K562 (cell line): Measurements from ENCODE around the gene NPVF. TPM values are rescaled to one million over a fixed set of nuclear protein-coding genes. Genes with fewer than 3 reads are reported as not detected.

Source experiments
- ATAC-seq: fragments of 200-7000 bp; cut with Tn5 transposase; 3 replicates; pipeline ENCODE4 v1.9.1; 2020; ENCODE audit warnings: moderate library complexity
- BruUV-seq: library from RNA; stranded (reverse); fragments of 400-500 nt; replicated peaks from 2 replicates; lab custom pipeline; 2021; lab: Mats Ljungman, UMichigan
- CTCF ChIA-PET: fragments of 300-600 bp; formaldehyde crosslinking; extraction: SDS; loops from one replicate; lab custom pipeline; 2021; ENCODE audit warnings: low intra/inter-chr PET ratio; lab: Yijun Ruan, JAX
- POLR2A ChIA-PET: fragments of 300-600, 350-650 bp; sonication (Branson Sonifier 250); formaldehyde crosslinking; extraction: SDS; loops from one replicate; lab custom pipeline; 2021; ENCODE audit warnings: antibody characterized with exemption, inconsistent platforms; lab: Yijun Ruan, JAX
- DNase-seq, 4 experiments: peaks; one replicate each; pipeline versions ENCODE4 v3.0.0 to v3.0.0-alpha.2; 2011 to 2018; ENCODE audit warnings: low spot score in 3 of 4, mixed read lengths in 3 of 4; ENCODE audit errors: extremely low read depth in 1 of 4
- FAIRE-seq: peaks from 2 replicates; lab custom pipeline; 2011; peaks lifted over from hg19 to GRCh38; lab: Jason Lieb, UNC
- H2AFZ ChIP-seq: 2 replicates; pipeline ENCODE4 v1.6.0; 2011; ENCODE audit warnings: low read depth, low read length, control low read depth, inconsistent platforms
- H3K27ac ChIP-seq: fragments of 200-600 bp; 3 replicates; pipeline ENCODE4 v1.8.0; 2011; ENCODE audit warnings: low read depth, mild to moderate bottlenecking, control low read depth, inconsistent platforms, low read length, moderate library complexity, mixed read lengths; ENCODE audit errors: extremely low read depth
- H3K27me3 ChIP-seq, 2 experiments: fragments of 300-600 bp in 1 of 2; 2 replicates in 1 of 2; 3 replicates in 1 of 2; pipeline versions ENCODE4 v1.6.0 to v1.8.0; 2011; ENCODE audit warnings: inconsistent platforms in 2 of 2, low read length in 2 of 2, mild to moderate bottlenecking in 1 of 2, mixed read lengths in 1 of 2, moderate library complexity in 1 of 2; ENCODE audit not compliant: control insufficient read depth in 2 of 2, insufficient read depth in 2 of 2
- H3K36me3 ChIP-seq: fragments of 300-600 bp; 3 replicates; pipeline ENCODE4 v1.8.0; 2011; ENCODE audit warnings: mild to moderate bottlenecking, low read length, inconsistent platforms; ENCODE audit not compliant: control insufficient read depth, insufficient read depth
- H3K4me1 ChIP-seq, 2 experiments: fragments of 200-600 bp in 1 of 2; replicated peaks in 1 of 2; 2 replicates in 1 of 2; 3 replicates in 1 of 2; pipeline versions ENCODE4 v1.5.1 to v1.8.0; 2011; ENCODE audit warnings: inconsistent platforms in 2 of 2, low read length in 2 of 2, mild to moderate bottlenecking in 1 of 2, mixed read lengths in 1 of 2, moderate library complexity in 1 of 2; ENCODE audit not compliant: control insufficient read depth in 2 of 2, insufficient read depth in 2 of 2
- H3K4me2 ChIP-seq: 2 replicates; pipeline ENCODE4 v1.6.1; 2011; ENCODE audit warnings: low read length, control low read depth, inconsistent platforms, mixed read lengths; ENCODE audit not compliant: insufficient read depth
- H3K4me3 ChIP-seq: fragments of 200-600 bp; sonication (generic), shearing (Covaris generic); 2 replicates; pipeline ENCODE4 v1.5.1; 2016; ENCODE audit warnings: control low read depth, inconsistent platforms
- H3K79me2 ChIP-seq: fragments of 200-600 bp; 3 replicates; pipeline ENCODE4 v1.8.0; 2011; ENCODE audit warnings: low read length, inconsistent platforms; ENCODE audit not compliant: control insufficient read depth, insufficient read depth
- H3K9ac ChIP-seq, 2 experiments: 2 replicates each; pipeline versions ENCODE4 v1.6.0 to v1.6.1; 2011; ENCODE audit warnings: low read depth in 2 of 2, low read length in 2 of 2, control low read depth in 1 of 2, inconsistent platforms in 1 of 2, mild to moderate bottlenecking in 1 of 2, mixed read lengths in 1 of 2; ENCODE audit not compliant: insufficient read depth in 1 of 2
- H3K9me1 ChIP-seq: one replicate; pipeline ENCODE4 v1.6.0; 2011; ENCODE audit warnings: inconsistent platforms, mild to moderate bottlenecking, low read length, moderate library complexity; ENCODE audit not compliant: control insufficient read depth, insufficient read depth
- H3K9me3 ChIP-seq: replicated peaks from 2 replicates; pipeline ENCODE4 v1.5.1; 2011; ENCODE audit warnings: low read depth, low read length, inconsistent platforms; ENCODE audit not compliant: control insufficient read depth, insufficient read depth
- H4K20me1 ChIP-seq: replicated peaks from 2 replicates; pipeline ENCODE4 v1.6.1; 2011; ENCODE audit warnings: low read length, inconsistent platforms, mixed read lengths; ENCODE audit not compliant: control insufficient read depth, insufficient read depth
- BCL6 ChIP-seq: fragments of 250-450 bp; sonication (Bioruptor Pico); IDR thresholded peaks from 2 replicates; pipeline ENCODE4 v1.4.0; 2020
- EP300 ChIP-seq: IDR thresholded peaks from 2 replicates; pipeline ENCODE4 v1.6.1; 2012; ENCODE audit warnings: low read length, improper control_type of control experiment
- HDAC3 ChIP-seq: fragments of 450-650 bp; IDR thresholded peaks from 2 replicates; pipeline ENCODE4 v1.6.1; 2018; ENCODE audit warnings: borderline replicate concordance, mild to moderate bottlenecking, moderate library complexity; ENCODE audit not compliant: partially characterized antibody
- HNRNPLL ChIP-seq: fragments of 200-400 bp; formaldehyde crosslinking; IDR thresholded peaks from 2 replicates; pipeline ENCODE4 v1.6.1; 2017; ENCODE audit warnings: low read length, low read depth, mild to moderate bottlenecking; ENCODE audit not compliant: poor library complexity, severe bottlenecking
- MXI1 ChIP-seq: IDR thresholded peaks from 2 replicates; pipeline ENCODE4 v1.6.1; 2011; ENCODE audit warnings: low read depth, mild to moderate bottlenecking, improper control_type of control experiment, low read length
- NFRKB ChIP-seq: fragments of 450-650 bp; IDR thresholded peaks from 2 replicates; pipeline ENCODE4 v1.6.1; 2016; ENCODE audit warnings: low read depth
- ZBTB7A ChIP-seq: IDR thresholded peaks from 2 replicates; pipeline ENCODE4 v1.6.1; 2011; ENCODE audit warnings: low read depth, mild to moderate bottlenecking, low read length, moderate library complexity, borderline replicate concordance; ENCODE audit not compliant: control insufficient read depth
- ZNF431 ChIP-seq: sonication (generic); formaldehyde crosslinking; IDR thresholded peaks from 2 replicates; pipeline ENCODE4 v1.8.0; 2022; ENCODE audit warnings: mild to moderate bottlenecking, missing genetic modification reagents
- ZNF57 ChIP-seq: fragments of 450-650 bp; formaldehyde crosslinking; IDR thresholded peaks from 2 replicates; pipeline ENCODE4 v1.4.0; 2020; ENCODE audit warnings: mild to moderate bottlenecking, moderate library complexity
- ZNF707 ChIP-seq: fragments of 250-450 bp; sonication (Bioruptor Pico); conservative IDR thresholded peaks from 2 replicates; pipeline ENCODE4 v1.8.0; 2022; ENCODE audit warnings: inconsistent platforms, mild to moderate bottlenecking, moderate library complexity
- WGBS: fragments of 100-300 bp; shearing (Covaris generic); methylation state at CpG from one replicate; pipeline ENCODE4 v1.1.6; 2016; ENCODE audit warnings: low coverage, mixed read lengths; ENCODE audit not compliant: insufficient coverage; ENCODE audit errors: missing lambda C conversion rate; 5-methylcytosine and 5-hydroxymethylcytosine counted together
- in situ Hi-C: fragments of 300-500 bp; cut with MboI; formaldehyde crosslinking; loops from 4 replicates; pipeline ENCODE4 v1.15.0; 2018; ENCODE audit warnings: inconsistent platforms, mixed read lengths
- intact Hi-C: fragments of 100-400 bp; cut with micrococcal nuclease; formaldehyde crosslinking; loops from 2 replicates; pipeline ENCODE4 v1.14.2; 2022
- polyA plus RNA-seq, 8 experiments: library from polyadenylated mRNA; depleted of rRNA in 4 of 8; stranded (reverse) in 5 of 8; unstranded in 3 of 8; fragments of >200 nt; fragmentation: Nextera tagmentation in 2 of 8; fragmentation: Illumina TruSeq in 1 of 8; extraction: Ambion mirVana in 2 of 8; extraction: Trizol in 1 of 8; gene quantifications; 2 replicates each; pipeline versions ENCODE4 v1.2.1 to v1.2.3, GENCODE V29; 2011 to 2014; ENCODE audit warnings: inconsistent platforms in 1 of 8, missing spikeins in 1 of 8
- total RNA-seq, 7 experiments: library from RNA; depleted of rRNA in 6 of 7; stranded (reverse); fragments of >200 nt in 6 of 7; fragmentation: Illumina TruSeq in 2 of 7; extraction: Trizol in 2 of 7; gene quantifications; 2 replicates each; pipeline versions ENCODE4 v1.2.1 to v1.2.3, GENCODE V29; 2011 to 2021; ENCODE audit warnings: low replicate concordance in 1 of 7
- TF ChIP-seq, protein P1 (sequence below), 2 experiments: fragments of 450-650 bp in 1 of 2; IDR thresholded peaks; 2 replicates each; pipeline ENCODE4 v1.6.1; 2011 to 2017; ENCODE audit warnings: low read depth in 2 of 2, antibody characterized with exemption in 1 of 2, borderline replicate concordance in 1 of 2, low read length in 1 of 2, mild to moderate bottlenecking in 1 of 2, mixed read lengths in 1 of 2; ENCODE audit not compliant: control insufficient read depth in 1 of 2
- TF ChIP-seq, protein P2 (sequence below): fragments of 150-350 bp; conservative IDR thresholded peaks from 2 replicates; pipeline ENCODE4 v1.6.1; 2014; ENCODE audit warnings: low read length

The NPVF gene
- total and polyA plus RNA-seq, 9 of the 15 experiments (the other 6 are each of a cell fraction or from before 2014, with no cell fraction given) = not detected

DNA sequence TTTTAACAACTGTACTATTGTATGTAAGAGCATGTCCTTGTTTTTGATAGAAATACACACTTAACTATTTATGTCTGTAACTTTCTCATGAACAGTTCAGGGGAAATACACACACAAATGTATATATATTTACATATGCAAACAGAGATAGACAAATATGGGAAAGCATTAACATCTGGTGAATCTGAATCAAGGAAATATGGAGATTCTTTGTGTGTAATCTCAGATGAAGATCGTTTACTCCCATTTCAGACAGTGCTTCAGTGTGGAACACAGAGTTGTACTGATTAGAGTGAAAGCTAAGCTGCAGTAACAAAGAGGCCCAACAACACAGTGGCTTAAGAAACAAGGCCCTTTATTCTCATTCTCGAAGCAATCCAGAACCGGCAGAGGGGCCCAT is 26.3 kb upstream of the NPVF start:
- no peak overlapping the region for H2AFZ ChIP-seq
- FAIRE-seq (no peak), ATAC-seq (no peak), DNase-seq (no peak)
- ChIA-PET CTCF (no interaction called here), POLR2A (interaction anchor here (0.5 kb wide), 1 partner anchor 61 kb away, joined by 3 read pairs; no protein-coding TSS in a partner anchor)
- H4K20me1 ChIP-seq = no peaks in the 10 kb centered on the region
- no peak overlapping the region for H3K27ac ChIP-seq
- H3K27me3 ChIP-seq = peaks cover 0 to 16% of the 10 kb centered on the region in 2 experiments; a peak in 2 of 5 replicates
- no peaks in the 10 kb centered on the region for H3K9me3 ChIP-seq
- 0% methylated on average over 3 of the region's 3 CpGs for WGBS
- intact Hi-C loops = no loop called here
- no TSS peak for BruUV-seq
- H3K4me1 ChIP-seq = no peaks in the 10 kb centered on the region
- no peak overlapping the region for H3K4me3 ChIP-seq
- no peaks in the 10 kb centered on the region for H3K36me3 ChIP-seq
- no peaks in the 10 kb centered on the region for H3K79me2 ChIP-seq
- H3K9me1 ChIP-seq = no peaks in the 10 kb centered on the region
- in situ Hi-C loops = loop anchor here (5.0 kb wide), 1 partner anchor 133 kb away; no protein-coding TSS in a partner anchor
- H3K4me2 ChIP-seq = no peak overlapping the region
- no peak overlapping the region for H3K9ac ChIP-seq
- TF ChIP-seq EP300 (no peak), NFRKB (no peak), MXI1 (no peak), BCL6 (no peak), ZNF431 (CRISPR knock-in tag) (no peak), HNRNPLL (no peak), ZNF57 (no peak), ZBTB7A (no peak), ZNF707 (CRISPR knock-in tag) (no peak), HDAC3 (no peak)
- TF ChIP-seq, protein P1, sequence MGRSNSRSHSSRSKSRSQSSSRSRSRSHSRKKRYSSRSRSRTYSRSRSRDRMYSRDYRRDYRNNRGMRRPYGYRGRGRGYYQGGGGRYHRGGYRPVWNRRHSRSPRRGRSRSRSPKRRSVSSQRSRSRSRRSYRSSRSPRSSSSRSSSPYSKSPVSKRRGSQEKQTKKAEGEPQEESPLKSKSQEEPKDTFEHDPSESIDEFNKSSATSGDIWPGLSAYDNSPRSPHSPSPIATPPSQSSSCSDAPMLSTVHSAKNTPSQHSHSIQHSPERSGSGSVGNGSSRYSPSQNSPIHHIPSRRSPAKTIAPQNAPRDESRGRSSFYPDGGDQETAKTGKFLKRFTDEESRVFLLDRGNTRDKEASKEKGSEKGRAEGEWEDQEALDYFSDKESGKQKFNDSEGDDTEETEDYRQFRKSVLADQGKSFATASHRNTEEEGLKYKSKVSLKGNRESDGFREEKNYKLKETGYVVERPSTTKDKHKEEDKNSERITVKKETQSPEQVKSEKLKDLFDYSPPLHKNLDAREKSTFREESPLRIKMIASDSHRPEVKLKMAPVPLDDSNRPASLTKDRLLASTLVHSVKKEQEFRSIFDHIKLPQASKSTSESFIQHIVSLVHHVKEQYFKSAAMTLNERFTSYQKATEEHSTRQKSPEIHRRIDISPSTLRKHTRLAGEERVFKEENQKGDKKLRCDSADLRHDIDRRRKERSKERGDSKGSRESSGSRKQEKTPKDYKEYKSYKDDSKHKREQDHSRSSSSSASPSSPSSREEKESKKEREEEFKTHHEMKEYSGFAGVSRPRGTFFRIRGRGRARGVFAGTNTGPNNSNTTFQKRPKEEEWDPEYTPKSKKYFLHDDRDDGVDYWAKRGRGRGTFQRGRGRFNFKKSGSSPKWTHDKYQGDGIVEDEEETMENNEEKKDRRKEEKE (IDR thresholded peaks at IDR 0.05; ENCODE audit: borderline replicate concordance in 1 of 2, control insufficient read depth in 1 of 2, low read depth in 2 of 2, low read length in 1 of 2) = no peak
- TF ChIP-seq, protein P2, sequence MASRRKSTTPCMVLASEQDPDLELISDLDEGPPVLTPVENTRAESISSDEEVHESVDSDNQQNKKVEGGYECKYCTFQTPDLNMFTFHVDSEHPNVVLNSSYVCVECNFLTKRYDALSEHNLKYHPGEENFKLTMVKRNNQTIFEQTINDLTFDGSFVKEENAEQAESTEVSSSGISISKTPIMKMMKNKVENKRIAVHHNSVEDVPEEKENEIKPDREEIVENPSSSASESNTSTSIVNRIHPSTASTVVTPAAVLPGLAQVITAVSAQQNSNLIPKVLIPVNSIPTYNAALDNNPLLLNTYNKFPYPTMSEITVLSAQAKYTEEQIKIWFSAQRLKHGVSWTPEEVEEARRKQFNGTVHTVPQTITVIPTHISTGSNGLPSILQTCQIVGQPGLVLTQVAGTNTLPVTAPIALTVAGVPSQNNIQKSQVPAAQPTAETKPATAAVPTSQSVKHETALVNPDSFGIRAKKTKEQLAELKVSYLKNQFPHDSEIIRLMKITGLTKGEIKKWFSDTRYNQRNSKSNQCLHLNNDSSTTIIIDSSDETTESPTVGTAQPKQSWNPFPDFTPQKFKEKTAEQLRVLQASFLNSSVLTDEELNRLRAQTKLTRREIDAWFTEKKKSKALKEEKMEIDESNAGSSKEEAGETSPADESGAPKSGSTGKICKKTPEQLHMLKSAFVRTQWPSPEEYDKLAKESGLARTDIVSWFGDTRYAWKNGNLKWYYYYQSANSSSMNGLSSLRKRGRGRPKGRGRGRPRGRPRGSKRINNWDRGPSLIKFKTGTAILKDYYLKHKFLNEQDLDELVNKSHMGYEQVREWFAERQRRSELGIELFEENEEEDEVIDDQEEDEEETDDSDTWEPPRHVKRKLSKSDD = no peak
